ENCODE data around the gene PA2G4. TPM values are rescaled to one million over a fixed set of nuclear protein-coding genes. Genes with fewer than 3 reads are reported as not detected.
A peak's percentile ranks its signal among the peaks of the same experiment; 100 is the strongest.
"Not testable (repeated sequence)": the region's sequence is repeated elsewhere in the genome, so short reads cannot be mapped to it uniquely, and the experiment has no call there.

PA2G4 gene
- total RNA-seq, 4 donors from 2014 or later, result 94.0 to 142 (median 122) TPM

DNA sequence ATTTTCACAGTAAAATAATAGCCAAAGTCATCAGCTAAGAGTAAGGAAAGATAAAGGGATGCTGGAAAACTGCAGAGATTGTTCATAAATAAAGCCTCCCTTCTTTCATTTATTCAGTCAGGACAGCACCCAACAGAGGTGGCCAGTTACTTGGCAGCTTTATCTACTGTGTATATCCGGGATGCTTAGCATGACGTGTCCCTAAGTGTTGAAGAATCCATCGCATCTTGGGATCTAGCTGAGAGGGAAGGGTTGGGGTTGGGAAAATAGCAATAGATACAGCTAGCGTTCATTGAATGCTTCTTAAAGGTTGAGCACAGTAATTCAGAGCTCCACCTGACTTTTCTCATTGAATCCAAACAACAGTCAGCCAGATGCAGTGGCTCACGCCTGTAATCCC is 30.0 kb upstream of the PA2G4 start:
- intact Hi-C loops (cut with DNase I), result no loop called here
- 87 to 92% methylated on average over 5 of the region's 5 CpGs for WGBS, 2 donors
- Histone ChIP-seq H3K9me3 (no peaks in the 10 kb centered on the region), H3K4me1 (peaks cover 0 to 3% of the 10 kb centered on the region in 2 donors), H3K4me3 (replicated peaks in 1 of 3) (no peak overlapping the region), H3K27me3 (no peaks in the 10 kb centered on the region), H3K36me3 (no peaks in the 10 kb centered on the region), H3K27ac (no peak overlapping the region)
- TF ChIP-seq, protein P1, sequence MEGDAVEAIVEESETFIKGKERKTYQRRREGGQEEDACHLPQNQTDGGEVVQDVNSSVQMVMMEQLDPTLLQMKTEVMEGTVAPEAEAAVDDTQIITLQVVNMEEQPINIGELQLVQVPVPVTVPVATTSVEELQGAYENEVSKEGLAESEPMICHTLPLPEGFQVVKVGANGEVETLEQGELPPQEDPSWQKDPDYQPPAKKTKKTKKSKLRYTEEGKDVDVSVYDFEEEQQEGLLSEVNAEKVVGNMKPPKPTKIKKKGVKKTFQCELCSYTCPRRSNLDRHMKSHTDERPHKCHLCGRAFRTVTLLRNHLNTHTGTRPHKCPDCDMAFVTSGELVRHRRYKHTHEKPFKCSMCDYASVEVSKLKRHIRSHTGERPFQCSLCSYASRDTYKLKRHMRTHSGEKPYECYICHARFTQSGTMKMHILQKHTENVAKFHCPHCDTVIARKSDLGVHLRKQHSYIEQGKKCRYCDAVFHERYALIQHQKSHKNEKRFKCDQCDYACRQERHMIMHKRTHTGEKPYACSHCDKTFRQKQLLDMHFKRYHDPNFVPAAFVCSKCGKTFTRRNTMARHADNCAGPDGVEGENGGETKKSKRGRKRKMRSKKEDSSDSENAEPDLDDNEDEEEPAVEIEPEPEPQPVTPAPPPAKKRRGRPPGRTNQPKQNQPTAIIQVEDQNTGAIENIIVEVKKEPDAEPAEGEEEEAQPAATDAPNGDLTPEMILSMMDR (IDR thresholded peaks at IDR 0.05), result no peak
- DNase-seq, result no peak

GRCh38 chr12:56077966-56078365 is 26.4 kb upstream of the PA2G4 start:
- H3K9me3 ChIP-seq; H3K36me3 ChIP-seq; H3K27me3 ChIP-seq; H3K27ac ChIP-seq; intact Hi-C loops (cut with DNase I); H3K4me3 ChIP-seq (replicated peaks in 1 of 3); DNase-seq: not testable (repeated sequence)
- peaks cover 3 to 12% of the 10 kb centered on the region in 2 donors for H3K4me1 ChIP-seq
- WGBS, 2 donors, result 72 to 77% methylated on average over 9 of the region's 9 CpGs

GRCh38 chr12:56078427-56078826 is 25.9 kb upstream of the PA2G4 start:
- WGBS, 2 donors, result 96 to 100% methylated on average over 1 of the region's 1 CpG
- H3K27ac ChIP-seq, result peak overlapping the region in 2 of 3 donors; percentile 83 to 91
- intact Hi-C loops (cut with DNase I), result no loop called here

GRCh38 chr12:56078931-56079722 is 25.2 kb upstream of the PA2G4 start:
- no peaks in the 10 kb centered on the region for H3K9me3 ChIP-seq
- H3K4me3 ChIP-seq (replicated peaks in 1 of 3), result peak overlapping the region; percentile 64 to 71 (median 68)
- H3K4me1 ChIP-seq, result peaks cover 3 to 12% of the 10 kb centered on the region in 2 donors
- no peaks in the 10 kb centered on the region for H3K36me3 ChIP-seq
- peak overlapping the region; percentile 83 to 91 (median 88) for H3K27ac ChIP-seq
- TF ChIP-seq POLR2A (IDR thresholded peaks at IDR 0.05), result peak in 1 of 2 donors; percentile 20
- TF ChIP-seq, protein P1 (IDR thresholded peaks at IDR 0.05), result peak; percentile 54 to 82 (median 73)
- WGBS, 2 donors, result 2 to 4% methylated on average over 30 to 32 of the region's 50 CpGs
- no peaks in the 10 kb centered on the region for H3K27me3 ChIP-seq
- DNase-seq, result peak; percentile 93 to 94
- intact Hi-C loops (cut with DNase I), result no loop called here

More at GRCh38 chr12:56078427-56078826, 25.9 kb upstream of the PA2G4 start:
- TF ChIP-seq, protein P1 (IDR thresholded peaks at IDR 0.05), result no peak
- no peak for TF ChIP-seq POLR2A (IDR thresholded peaks at IDR 0.05)
- DNase-seq, result no peak
- Histone ChIP-seq H3K9me3 (no peaks in the 10 kb centered on the region), H3K4me3 (replicated peaks in 1 of 3) (no peak overlapping the region), H3K4me1 (peaks cover 3 to 12% of the 10 kb centered on the region in 2 donors), H3K36me3 (no peaks in the 10 kb centered on the region), H3K27me3 (no peaks in the 10 kb centered on the region)

- intact Hi-C loops (cut with DNase I), result no loop called here
- peak within 1 kb of the TSS; percentile 83 to 91 (median 88) for H3K27ac ChIP-seq
- no peaks in the 10 kb centered on the region for H3K36me3 ChIP-seq
- H3K4me3 ChIP-seq (replicated peaks in 1 of 3), result peak within 1 kb of the TSS; percentile 64 to 71 (median 68)
- WGBS, 2 donors, result 0 to 1% methylated on average over 19 to 33 of the region's 59 CpGs
- peaks cover 3 to 12% of the 10 kb centered on the region in 2 donors for H3K4me1 ChIP-seq
- TF ChIP-seq, protein P1 (IDR thresholded peaks at IDR 0.05), result peak in 2 of 6 experiments; percentile 15 to 24
- peak; percentile 27 to 44 for TF ChIP-seq POLR2A (IDR thresholded peaks at IDR 0.05)
- H3K9me3 ChIP-seq, result no peaks in the 10 kb centered on the region
- no peaks in the 10 kb centered on the region for H3K27me3 ChIP-seq
- peak; percentile 84 to 86 for DNase-seq
Observed at GRCh38 chr12:56079723-56080555, 24.4 kb upstream of the PA2G4 start, which contains the start of gene ERBB3. ERBB3 (plus strand) TSS chr12:56080165; CDS start chr12:56080301, 136 bp downstream.

All from thyroid gland (tissue), 4 donors.